Neural progenitor cell (in vitro differentiated cells): Measurements from ENCODE around the gene PPP2R5C. TPM values are rescaled to one million over a fixed set of nuclear protein-coding genes. Genes with fewer than 3 reads are reported as not detected.

ENCODE experiments used
- DNase-seq: peaks from one replicate; pipeline ENCODE4 v3.0.0-alpha.2; 2016; ENCODE audit warnings: low spot score
- H2AFZ ChIP-seq: fragments of 200-600 bp; sonication (generic); replicated peaks from 2 replicates; pipeline ENCODE4 v1.6.1; 2016; ENCODE audit warnings: antibody characterized with exemption
- H3F3A ChIP-seq: fragments of 200-600 bp; sonication (generic); 2 replicates; pipeline ENCODE4 v1.6.1; 2016; ENCODE audit warnings: antibody characterized with exemption, low read depth
- H3K27ac ChIP-seq: fragments of 200-600 bp; sonication (generic); 2 replicates; pipeline ENCODE4 v1.5.1; 2016; ENCODE audit warnings: mild to moderate bottlenecking
- H3K27me3 ChIP-seq: fragments of 200-600 bp; sonication (generic); 2 replicates; pipeline ENCODE4 v1.6.1; 2016; ENCODE audit warnings: mild to moderate bottlenecking, moderate library complexity
- H3K36me3 ChIP-seq: fragments of 200-600 bp; sonication (generic); 2 replicates; pipeline ENCODE4 v1.5.1; 2016
- H3K4me1 ChIP-seq: fragments of 200-600 bp; sonication (generic); 2 replicates; pipeline ENCODE4 v1.6.1; 2016; ENCODE audit warnings: mixed run types
- H3K4me2 ChIP-seq: fragments of 200-600 bp; sonication (generic); 2 replicates; pipeline ENCODE4 v1.6.1; 2016
- H3K4me3 ChIP-seq: fragments of 200-600 bp; sonication (generic); 2 replicates; pipeline ENCODE4 v1.5.1; 2016
- H3K79me2 ChIP-seq: fragments of 200-600 bp; sonication (generic); 2 replicates; pipeline ENCODE4 v1.6.1; 2016; ENCODE audit warnings: low read depth
- H3K9ac ChIP-seq: fragments of 200-600 bp; sonication (generic); 2 replicates; pipeline ENCODE4 v1.6.1; 2016
- H3K9me3 ChIP-seq: fragments of 200-600 bp; sonication (generic); 2 replicates; pipeline ENCODE4 v1.5.1; 2016; ENCODE audit warnings: low read depth
- H4K20me1 ChIP-seq: fragments of 200-600 bp; sonication (generic); 2 replicates; pipeline ENCODE4 v1.6.1; 2016; ENCODE audit warnings: low read depth
- H3K27ac Mint-ChIP-seq: 3 replicates; pipeline ENCODE4 v1.8.0; 2021; ENCODE audit warnings: mixed read lengths
- H3K27me3 Mint-ChIP-seq: 2 replicates; pipeline ENCODE4 v1.8.0; 2022; ENCODE audit warnings: low read depth, mild to moderate bottlenecking, inconsistent platforms, moderate library complexity, mixed read lengths; ENCODE audit not compliant: insufficient read depth
- H3K36me3 Mint-ChIP-seq: 3 replicates; pipeline ENCODE4 v1.8.0; 2021; ENCODE audit warnings: mixed read lengths
- H3K4me1 Mint-ChIP-seq: 3 replicates; pipeline ENCODE4 v1.8.0; 2021; ENCODE audit warnings: mixed read lengths
- H3K4me3 Mint-ChIP-seq: 3 replicates; pipeline ENCODE4 v1.8.0; 2021; ENCODE audit warnings: mild to moderate bottlenecking, moderate library complexity, mixed read lengths
- H3K9me3 Mint-ChIP-seq: 3 replicates; pipeline ENCODE4 v1.8.0; 2020; ENCODE audit warnings: mixed read lengths
- EZH2 ChIP-seq: fragments of 200-600 bp; sonication (generic); IDR thresholded peaks from 2 replicates; pipeline ENCODE4 v1.6.1; 2017; ENCODE audit warnings: antibody characterized with exemption, mild to moderate bottlenecking, moderate library complexity
- EZH2phosphoT487 ChIP-seq: fragments of 200-600 bp; sonication (generic); IDR thresholded peaks from 2 replicates; pipeline ENCODE4 v1.6.1; 2017; ENCODE audit warnings: antibody characterized with exemption
- total RNA-seq: library from RNA; depleted of rRNA; stranded (reverse); fragments of >200 nt; gene quantifications from 2 replicates; pipeline ENCODE4 v1.2.3, GENCODE V29; 2015; ENCODE audit warnings: low replicate concordance
- TF ChIP-seq, protein P1 (sequence below): fragments of 200-600 bp; sonication (generic); IDR thresholded peaks from 2 replicates; pipeline ENCODE4 v1.5.1; 2017; ENCODE audit warnings: antibody characterized with exemption, mild to moderate bottlenecking

Gene PPP2R5C
- total RNA-seq, 1 donor from 2014 or later, result 183 TPM

GRCh38 chr14:101873991-101874390 is 112.5 kb downstream of the PPP2R5C start:
- Mint-ChIP-seq H3K36me3 (peaks cover 3% of the 10 kb centered on the region), H3K4me1 (peaks cover 21% of the 10 kb centered on the region), H3K27me3 (peaks cover 5% of the 10 kb centered on the region), H3K4me3 (no peak overlapping the region), H3K27ac (no peak overlapping the region), H3K9me3 (no peaks in the 10 kb centered on the region)
- Histone ChIP-seq H3K27ac (no peak overlapping the region), H3K4me2 (no peak overlapping the region), H3K27me3 (no peaks in the 10 kb centered on the region), H3K4me1 (peaks cover 2% of the 10 kb centered on the region), H3K9me3 (no peaks in the 10 kb centered on the region), H3F3A (peaks cover 3% of the 10 kb centered on the region), H3K79me2 (peaks cover 80% of the 10 kb centered on the region), H4K20me1 (peaks cover 67% of the 10 kb centered on the region), H3K4me3 (no peak overlapping the region), H2AFZ (no peak overlapping the region), H3K36me3 (no peaks in the 10 kb centered on the region), H3K9ac (no peak overlapping the region)
- TF ChIP-seq EZH2 (no peak), EZH2phosphoT487 (no peak)
- TF ChIP-seq, protein P1, sequence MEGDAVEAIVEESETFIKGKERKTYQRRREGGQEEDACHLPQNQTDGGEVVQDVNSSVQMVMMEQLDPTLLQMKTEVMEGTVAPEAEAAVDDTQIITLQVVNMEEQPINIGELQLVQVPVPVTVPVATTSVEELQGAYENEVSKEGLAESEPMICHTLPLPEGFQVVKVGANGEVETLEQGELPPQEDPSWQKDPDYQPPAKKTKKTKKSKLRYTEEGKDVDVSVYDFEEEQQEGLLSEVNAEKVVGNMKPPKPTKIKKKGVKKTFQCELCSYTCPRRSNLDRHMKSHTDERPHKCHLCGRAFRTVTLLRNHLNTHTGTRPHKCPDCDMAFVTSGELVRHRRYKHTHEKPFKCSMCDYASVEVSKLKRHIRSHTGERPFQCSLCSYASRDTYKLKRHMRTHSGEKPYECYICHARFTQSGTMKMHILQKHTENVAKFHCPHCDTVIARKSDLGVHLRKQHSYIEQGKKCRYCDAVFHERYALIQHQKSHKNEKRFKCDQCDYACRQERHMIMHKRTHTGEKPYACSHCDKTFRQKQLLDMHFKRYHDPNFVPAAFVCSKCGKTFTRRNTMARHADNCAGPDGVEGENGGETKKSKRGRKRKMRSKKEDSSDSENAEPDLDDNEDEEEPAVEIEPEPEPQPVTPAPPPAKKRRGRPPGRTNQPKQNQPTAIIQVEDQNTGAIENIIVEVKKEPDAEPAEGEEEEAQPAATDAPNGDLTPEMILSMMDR, result no peak
- DNase-seq, result no peak

GRCh38 chr14:101875041-101875726 is 113.7 kb downstream of the PPP2R5C start:
- no peaks in the 10 kb centered on the region for H3K9me3 Mint-ChIP-seq
- peaks cover under 1% of the 10 kb centered on the region for H3K4me1 ChIP-seq
- no peaks in the 10 kb centered on the region for H3K9me3 ChIP-seq
- H3F3A ChIP-seq, result peaks cover 3% of the 10 kb centered on the region
- H3K27ac Mint-ChIP-seq, result no peak overlapping the region
- DNase-seq, result no peak
- H3K79me2 ChIP-seq, result peaks cover 70% of the 10 kb centered on the region
- peaks cover 68% of the 10 kb centered on the region for H4K20me1 ChIP-seq
- peaks cover 4% of the 10 kb centered on the region for H3K27me3 Mint-ChIP-seq
- H3K27me3 ChIP-seq, result no peaks in the 10 kb centered on the region
- no peak overlapping the region for H2AFZ ChIP-seq
- no peak overlapping the region for H3K9ac ChIP-seq
- no peak overlapping the region for H3K27ac ChIP-seq
- H3K4me3 Mint-ChIP-seq, result no peak overlapping the region
- peaks cover 2% of the 10 kb centered on the region for H3K36me3 Mint-ChIP-seq
- H3K4me1 Mint-ChIP-seq, result peaks cover 20% of the 10 kb centered on the region
- H3K4me2 ChIP-seq, result no peak overlapping the region
- TF ChIP-seq EZH2phosphoT487, result no peak
- TF ChIP-seq EZH2, result no peak
- TF ChIP-seq, protein P1, result no peak
- no peaks in the 10 kb centered on the region for H3K36me3 ChIP-seq
- no peak overlapping the region for H3K4me3 ChIP-seq

DNA sequence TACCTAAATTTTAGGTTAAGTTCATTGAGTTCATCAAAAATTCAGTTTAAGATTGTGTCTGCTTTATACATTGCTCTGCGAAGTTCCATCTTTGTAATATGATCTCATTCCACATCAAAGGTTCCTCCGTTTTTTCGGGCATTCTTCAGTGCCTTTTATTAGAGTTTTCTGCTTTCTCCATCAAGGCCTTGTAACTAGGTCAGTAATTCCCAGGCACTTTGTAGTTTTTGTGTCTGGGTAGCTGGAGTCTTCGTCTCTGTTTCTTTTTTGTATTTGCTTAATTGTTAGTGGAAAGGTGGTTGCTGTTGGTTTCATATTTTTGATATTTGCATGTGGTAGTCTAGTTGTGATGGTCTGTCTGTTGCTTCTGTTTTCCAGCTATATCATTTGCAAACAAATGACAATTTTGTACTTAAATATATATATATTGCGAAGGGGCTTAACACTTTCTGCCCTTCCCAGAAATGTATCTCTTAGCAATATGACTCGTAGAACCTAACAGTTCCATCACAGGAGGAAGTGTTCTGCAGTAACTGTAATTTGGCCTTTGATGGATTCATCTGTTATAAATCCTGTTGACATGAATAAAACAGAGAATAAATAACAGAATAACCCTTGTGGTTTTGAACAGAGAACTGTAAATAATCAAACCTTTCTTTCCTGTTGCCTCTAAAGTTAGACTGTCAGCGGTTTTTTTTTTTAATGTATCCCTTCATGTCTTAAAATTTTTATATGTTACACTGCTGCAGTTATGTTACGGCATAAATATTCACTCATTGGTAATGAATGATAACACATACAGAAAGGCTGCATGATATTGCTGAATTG is 114.4 kb downstream of the PPP2R5C start:
- Histone ChIP-seq H3K4me1 (no peaks in the 10 kb centered on the region), H3K4me2 (no peak overlapping the region), H3K27ac (no peak overlapping the region), H3K27me3 (no peaks in the 10 kb centered on the region), H3K9ac (no peak overlapping the region), H4K20me1 (peaks cover 60% of the 10 kb centered on the region), H3K36me3 (no peaks in the 10 kb centered on the region), H2AFZ (no peak overlapping the region), H3F3A (peaks cover 3% of the 10 kb centered on the region), H3K9me3 (no peaks in the 10 kb centered on the region), H3K79me2 (peaks cover 63% of the 10 kb centered on the region), H3K4me3 (no peak overlapping the region)
- TF ChIP-seq EZH2 (no peak), EZH2phosphoT487 (no peak)
- TF ChIP-seq, protein P1, result no peak
- Mint-ChIP-seq H3K9me3 (no peaks in the 10 kb centered on the region), H3K4me1 (peaks cover 16% of the 10 kb centered on the region), H3K4me3 (no peak overlapping the region), H3K36me3 (peaks cover 2% of the 10 kb centered on the region), H3K27ac (no peak overlapping the region), H3K27me3 (peaks cover 4% of the 10 kb centered on the region)
- no peak for DNase-seq
